H1 (cell line): ENCODE results near the gene TFB1M. TPM values are rescaled to one million over a fixed set of nuclear protein-coding genes. Genes with fewer than 3 reads are reported as not detected.

ENCODE experiments used
- CTCF ChIA-PET: fragments of 300-600 bp; sonication (Branson Sonifier 250); formaldehyde crosslinking; loops from one replicate; lab custom pipeline; 2021; ENCODE audit not compliant: partially characterized antibody; lab: Charles Lee
- POLR2A ChIA-PET: fragments of 300-600 bp; sonication (Branson Sonifier 250); formaldehyde crosslinking; loops from one replicate; lab custom pipeline; 2021; ENCODE audit warnings: inconsistent platforms; ENCODE audit not compliant: partially characterized antibody; lab: Charles Lee
- DNase-seq, 2 experiments: peaks; one replicate each; pipeline versions ENCODE4 v3.0.0 to v3.0.0-alpha.2; 2010 to 2022; ENCODE audit warnings: low spot score in 2 of 2, low read depth in 1 of 2, mixed read lengths in 1 of 2
- FAIRE-seq: peaks from 2 replicates; lab custom pipeline; 2011; peaks lifted over from hg19 to GRCh38; lab: Jason Lieb, UNC
- H2AFZ ChIP-seq: 2 replicates; pipeline ENCODE4 v1.8.1; 2012; ENCODE audit warnings: low read length, inconsistent platforms
- H2AK5ac ChIP-seq: 2 replicates; pipeline ENCODE4 v1.6.1; 2013; ENCODE audit warnings: low read depth, low read length
- H2BK120ac ChIP-seq: replicated peaks from 2 replicates; pipeline ENCODE3; 2013; ENCODE audit warnings: low read depth, low read length, inconsistent platforms
- H2BK12ac ChIP-seq: 2 replicates; pipeline ENCODE4 v1.6.1; 2013; ENCODE audit warnings: low read depth, low read length
- H2BK15ac ChIP-seq: 2 replicates; pipeline ENCODE4 v1.6.1; 2013; ENCODE audit warnings: low read length
- H2BK20ac ChIP-seq: 2 replicates; pipeline ENCODE4 v1.6.1; 2013; ENCODE audit warnings: low read length
- H2BK5ac ChIP-seq: 2 replicates; pipeline ENCODE4 v1.6.1; 2013; ENCODE audit warnings: low read depth, low read length
- H3K14ac ChIP-seq: 2 replicates; pipeline ENCODE4 v1.6.1; 2013; ENCODE audit warnings: inconsistent platforms; ENCODE audit not compliant: insufficient read length
- H3K18ac ChIP-seq: 2 replicates; pipeline ENCODE4 v1.6.1; 2013; ENCODE audit warnings: low read length; ENCODE audit errors: extremely low read depth
- H3K23ac ChIP-seq: 2 replicates; pipeline ENCODE4 v1.6.1; 2013; ENCODE audit warnings: inconsistent platforms; ENCODE audit not compliant: insufficient read length
- H3K23me2 ChIP-seq: 2 replicates; pipeline ENCODE4 v1.6.1; 2013; ENCODE audit warnings: low read depth, low read length
- H3K27ac ChIP-seq: 2 replicates; pipeline ENCODE4 v1.6.1; 2011; ENCODE audit warnings: low read depth, low read length, inconsistent platforms
- H3K27me3 ChIP-seq, 4 experiments: replicated peaks in 1 of 4; 1 replicate in 1 of 4; 2 replicates in 3 of 4; pipeline versions ENCODE4 v1.6.1 to v1.8.1; 2011 to 2013; ENCODE audit warnings: low read length in 3 of 4, mild to moderate bottlenecking in 3 of 4, inconsistent platforms in 2 of 4, mixed read lengths in 2 of 4, moderate library complexity in 1 of 4; ENCODE audit not compliant: control insufficient read depth in 3 of 4, insufficient read depth in 3 of 4; ENCODE audit errors: extremely low read depth in 1 of 4
- H3K36me3 ChIP-seq, 4 experiments: 2 replicates each; pipeline versions ENCODE4 v1.6.1 to v1.8.1; 2011 to 2013; ENCODE audit warnings: mild to moderate bottlenecking in 4 of 4, low read length in 3 of 4, moderate library complexity in 2 of 4, control low read depth in 1 of 4, inconsistent platforms in 1 of 4; ENCODE audit not compliant: insufficient read depth in 4 of 4, control insufficient read depth in 2 of 4
- H3K4ac ChIP-seq: replicated peaks from 2 replicates; pipeline ENCODE3; 2013; ENCODE audit warnings: low read length, low read depth, mixed read lengths, inconsistent platforms; ENCODE audit not compliant: insufficient read length
- H3K4me1 ChIP-seq, 4 experiments: replicated peaks in 1 of 4; 1 replicate in 1 of 4; 2 replicates in 3 of 4; pipeline versions ENCODE4 v1.6.1 to v1.8.1; 2011 to 2013; ENCODE audit warnings: low read length in 3 of 4, inconsistent platforms in 2 of 4, mixed read lengths in 1 of 4; ENCODE audit not compliant: insufficient read depth in 4 of 4, control insufficient read depth in 3 of 4
- H3K4me2 ChIP-seq, 2 experiments: 2 replicates each; pipeline versions ENCODE4 v1.6.1 to v1.8.1; 2011 to 2013; ENCODE audit warnings: low read depth in 2 of 2, low read length in 2 of 2, control low read depth in 1 of 2, inconsistent platforms in 1 of 2, mild to moderate bottlenecking in 1 of 2; ENCODE audit not compliant: insufficient read depth in 1 of 2
- H3K4me3 ChIP-seq, 4 experiments: fragments of 200-600, 300-600 bp in 1 of 4; sonication (generic), shearing (Covaris generic), sonication (Bioruptor Twin) in 1 of 4; 2 replicates each; pipeline versions ENCODE4 v1.5.1 to v1.8.1; 2011 to 2016; ENCODE audit warnings: low read length in 4 of 4, low read depth in 3 of 4, control low read depth in 2 of 4, inconsistent platforms in 2 of 4, mild to moderate bottlenecking in 2 of 4, mixed read lengths in 1 of 4, moderate library complexity in 1 of 4; ENCODE audit not compliant: insufficient read depth in 2 of 4; ENCODE audit errors: extremely low read depth in 1 of 4
- H3K56ac ChIP-seq: replicated peaks from 2 replicates; pipeline ENCODE3; 2013; ENCODE audit warnings: low read depth, mild to moderate bottlenecking, mixed read lengths, low read length, inconsistent platforms; ENCODE audit not compliant: insufficient read length
- H3K79me1 ChIP-seq: 2 replicates; pipeline ENCODE4 v1.6.1; 2013; ENCODE audit warnings: low read depth, low read length, control low read depth
- H3K79me2 ChIP-seq, 2 experiments: 2 replicates each; pipeline versions ENCODE4 v1.6.1 to v1.8.1; 2012 to 2013; ENCODE audit warnings: low read length in 2 of 2, mild to moderate bottlenecking in 2 of 2, inconsistent platforms in 1 of 2; ENCODE audit not compliant: insufficient read depth in 2 of 2, control insufficient read depth in 1 of 2
- H3K9ac ChIP-seq, 4 experiments: replicated peaks in 1 of 4; 1 replicate in 1 of 4; 2 replicates in 3 of 4; pipeline versions ENCODE4 v1.6.1 to v1.8.1; 2011 to 2013; ENCODE audit warnings: low read depth in 3 of 4, low read length in 3 of 4, control low read depth in 2 of 4, mild to moderate bottlenecking in 2 of 4, moderate library complexity in 2 of 4, inconsistent platforms in 1 of 4; ENCODE audit errors: extremely low read depth in 1 of 4
- H3K9me3 ChIP-seq, 2 experiments: 2 replicates each; pipeline versions ENCODE4 v1.6.1 to v1.8.1; 2012 to 2013; ENCODE audit warnings: mild to moderate bottlenecking in 2 of 2, moderate library complexity in 2 of 2, control low read depth in 1 of 2, inconsistent platforms in 1 of 2, low read depth in 1 of 2, low read length in 1 of 2, mixed read lengths in 1 of 2; ENCODE audit not compliant: insufficient read depth in 2 of 2
- H4K20me1 ChIP-seq, 2 experiments: replicated peaks in 1 of 2; 2 replicates each; pipeline versions ENCODE3 to v1.8.1; 2011 to 2013; ENCODE audit warnings: inconsistent platforms in 2 of 2, low read length in 2 of 2, mild to moderate bottlenecking in 1 of 2; ENCODE audit not compliant: insufficient read depth in 2 of 2, control insufficient read depth in 1 of 2
- H4K5ac ChIP-seq: 2 replicates; pipeline ENCODE4 v1.6.1; 2013; ENCODE audit warnings: low read length, low read depth, mixed read lengths, inconsistent platforms; ENCODE audit not compliant: insufficient read length
- H4K8ac ChIP-seq: 2 replicates; pipeline ENCODE4 v1.8.0; 2013; ENCODE audit warnings: mild to moderate bottlenecking, moderate library complexity, low read length, inconsistent platforms; ENCODE audit not compliant: insufficient read depth; ENCODE audit errors: extremely low read depth
- H4K91ac ChIP-seq: replicated peaks from 2 replicates; pipeline ENCODE3; 2013; ENCODE audit warnings: low read length, mixed read lengths, inconsistent platforms; ENCODE audit not compliant: insufficient read length
- BCL11A ChIP-seq, 2 experiments: IDR thresholded peaks; one replicate each; pipeline ENCODE4 v1.6.1; 2011; ENCODE audit warnings: low read depth in 2 of 2, low read length in 2 of 2, mild to moderate bottlenecking in 2 of 2
- GTF2F1 ChIP-seq: IDR thresholded peaks from 2 replicates; pipeline ENCODE4 v1.6.1; 2012; ENCODE audit warnings: low read depth, low read length, improper control_type of control experiment, borderline replicate concordance
- KDM5A ChIP-seq: fragments of 200-600 bp; IDR thresholded peaks from 2 replicates; pipeline ENCODE4 v1.7.1; 2012; ENCODE audit warnings: mild to moderate bottlenecking, low read length, inconsistent platforms, mixed read lengths
- POU5F1 ChIP-seq: IDR thresholded peaks from 2 replicates; pipeline ENCODE4 v1.6.1; 2011; ENCODE audit warnings: low read depth, mild to moderate bottlenecking, low read length, moderate library complexity
- RFX5 ChIP-seq: IDR thresholded peaks from 2 replicates; pipeline ENCODE4 v1.6.1; 2011; ENCODE audit warnings: low read depth, low read length, improper control_type of control experiment, borderline replicate concordance
- SIX5 ChIP-seq: IDR thresholded peaks from 2 replicates; pipeline ENCODE4 v1.6.1; 2011; ENCODE audit warnings: mild to moderate bottlenecking, low read depth, low read length
- SP2 ChIP-seq: IDR thresholded peaks from 2 replicates; pipeline ENCODE4 v1.6.1; 2012; ENCODE audit warnings: mild to moderate bottlenecking, low read length, inconsistent platforms
- TEAD4 ChIP-seq: IDR thresholded peaks from 2 replicates; pipeline ENCODE4 v1.6.1; 2012; ENCODE audit warnings: low read depth, low read length, inconsistent platforms, mixed read lengths
- WGBS, 2 experiments: shearing (Covaris generic) in 1 of 2; methylation state at CpG; one replicate each; pipeline versions ENCODE4 v1.1.6 to v1.1.7; 2013 to 2015; ENCODE audit warnings: low lambda C conversion rate in 2 of 2, mixed read lengths in 2 of 2, inconsistent platforms in 1 of 2, low coverage in 1 of 2, missing lambda C conversion rate in 1 of 2; ENCODE audit not compliant: insufficient replicate concordance in 2 of 2, insufficient coverage in 1 of 2, insufficient read length in 1 of 2; ENCODE audit errors: extremely low coverage in 1 of 2, missing lambda C conversion rate in 1 of 2; 5-methylcytosine and 5-hydroxymethylcytosine counted together
- polyA plus RNA-seq, 7 experiments: library from polyadenylated mRNA; depleted of rRNA in 3 of 7; stranded (reverse) in 5 of 7; unstranded in 2 of 7; fragments of >200 nt in 5 of 7; fragments of 200-250 nt in 2 of 7; gene quantifications; 1 replicate in 5 of 7; 2 replicates in 1 of 7; 4 replicates in 1 of 7; pipeline versions ENCODE4 v1.2.1 to v1.2.3, GENCODE V29; 2011 to 2013; ENCODE audit warnings: missing spikeins in 2 of 7, mixed read lengths in 2 of 7
- total RNA-seq: library from RNA; stranded (reverse); fragmentation: NEBNext Ultra II Directional; extraction: Animal tissue kit (Norgen Biotek cat#: 25700); gene quantifications from 2 replicates; pipeline ENCODE4 v1.2.1, GENCODE V29; 2021

TFB1M gene
- total and polyA plus RNA-seq, 2 of the 8 experiments (the other 6 are each of a cell fraction or from before 2014, with no cell fraction given), result 28.2 to 49.4 TPM

DNA sequence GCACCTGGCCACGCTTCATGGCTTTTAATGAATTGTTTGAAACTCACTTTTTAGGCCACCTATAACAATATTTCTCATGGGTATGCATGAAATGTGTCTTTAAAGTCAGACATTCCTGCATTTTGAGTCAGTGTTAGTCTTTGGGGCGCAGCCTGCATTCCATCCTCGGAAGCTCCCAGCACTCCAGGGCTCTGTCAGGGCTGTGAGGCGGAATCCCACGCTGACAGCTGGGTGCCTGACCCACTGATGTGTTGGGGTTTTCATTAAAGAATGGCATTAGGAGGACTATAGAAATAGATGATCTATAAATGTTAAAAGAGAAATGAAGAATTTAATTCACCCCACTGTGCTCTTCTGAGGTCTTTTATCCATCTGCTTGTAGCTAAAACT, 66.7 kb downstream of the TFB1M start:
- H3K27me3 ChIP-seq, result no peaks in the 10 kb centered on the region
- H3K56ac ChIP-seq, result no peak overlapping the region
- no peak overlapping the region for H2BK12ac ChIP-seq
- no peak overlapping the region for H3K18ac ChIP-seq
- no peak overlapping the region for H2BK15ac ChIP-seq
- ChIA-PET CTCF (interaction anchor here (0.6 to 8.9 kb wide), 40 partner anchors 8 to 572 kb away, joined by 3 to 98 read pairs (median 6); no protein-coding TSS in a partner anchor), POLR2A (interaction anchor here (1.1 to 2.4 kb wide), 4 partner anchors 13 to 134 kb away, joined by 3 to 8 read pairs (median 4); no protein-coding TSS in a partner anchor)
- 95% methylated on average over 5 of the region's 5 CpGs; no CpG with 5 or more reads in 1 of the 2 experiments for WGBS, 2 experiments
- FAIRE-seq (no peak), DNase-seq (no peak)
- peaks cover 4 to 54% (median 18%) of the 10 kb centered on the region in 4 experiments; a peak in 6 of 8 replicates for H3K36me3 ChIP-seq
- no peak overlapping the region for H3K14ac ChIP-seq
- H3K79me2 ChIP-seq, result no peaks in the 10 kb centered on the region
- H4K5ac ChIP-seq, result no peak overlapping the region
- H4K91ac ChIP-seq, result no peak overlapping the region
- H4K8ac ChIP-seq, result no peak overlapping the region
- H2AK5ac ChIP-seq, result no peak overlapping the region
- no peak overlapping the region for H2BK120ac ChIP-seq
- no peak overlapping the region for H3K9ac ChIP-seq
- H3K27ac ChIP-seq, result no peak overlapping the region
- no peaks in the 10 kb centered on the region for H3K79me1 ChIP-seq
- H4K20me1 ChIP-seq, result no peaks in the 10 kb centered on the region
- H2BK20ac ChIP-seq, result no peak overlapping the region
- no peak overlapping the region for H2AFZ ChIP-seq
- no peaks in the 10 kb centered on the region for H3K9me3 ChIP-seq
- H3K4me2 ChIP-seq, result no peak overlapping the region
- H3K4ac ChIP-seq, result no peak overlapping the region
- TF ChIP-seq KDM5A (no peak), POU5F1 (no peak), RFX5 (no peak), SP2 (no peak), SIX5 (no peak), GTF2F1 (no peak), BCL11A (IDR thresholded peaks at IDR 0.05; ENCODE audit: low read depth in 2 of 2, low read length in 2 of 2) (no peak), TEAD4 (0 out of 2 replicates have a peak, but pooled peaks have one; percentile 53)
- H3K4me1 ChIP-seq, result 0 out of 7 replicates have a peak, but pooled peaks cover 0 to 3% (median 0%) of the 10 kb centered on the region in 4 experiments
- no peaks in the 10 kb centered on the region for H3K23me2 ChIP-seq
- H2BK5ac ChIP-seq, result no peak overlapping the region
- no peak overlapping the region for H3K23ac ChIP-seq
- H3K4me3 ChIP-seq, result no peak overlapping the region
